ENCODE results near the gene ITIH4.

GRCh38 chr3:52779837-52780585, 50.5 kb downstream of the ITIH4 start:
- TF ChIP-seq, protein P1, sequence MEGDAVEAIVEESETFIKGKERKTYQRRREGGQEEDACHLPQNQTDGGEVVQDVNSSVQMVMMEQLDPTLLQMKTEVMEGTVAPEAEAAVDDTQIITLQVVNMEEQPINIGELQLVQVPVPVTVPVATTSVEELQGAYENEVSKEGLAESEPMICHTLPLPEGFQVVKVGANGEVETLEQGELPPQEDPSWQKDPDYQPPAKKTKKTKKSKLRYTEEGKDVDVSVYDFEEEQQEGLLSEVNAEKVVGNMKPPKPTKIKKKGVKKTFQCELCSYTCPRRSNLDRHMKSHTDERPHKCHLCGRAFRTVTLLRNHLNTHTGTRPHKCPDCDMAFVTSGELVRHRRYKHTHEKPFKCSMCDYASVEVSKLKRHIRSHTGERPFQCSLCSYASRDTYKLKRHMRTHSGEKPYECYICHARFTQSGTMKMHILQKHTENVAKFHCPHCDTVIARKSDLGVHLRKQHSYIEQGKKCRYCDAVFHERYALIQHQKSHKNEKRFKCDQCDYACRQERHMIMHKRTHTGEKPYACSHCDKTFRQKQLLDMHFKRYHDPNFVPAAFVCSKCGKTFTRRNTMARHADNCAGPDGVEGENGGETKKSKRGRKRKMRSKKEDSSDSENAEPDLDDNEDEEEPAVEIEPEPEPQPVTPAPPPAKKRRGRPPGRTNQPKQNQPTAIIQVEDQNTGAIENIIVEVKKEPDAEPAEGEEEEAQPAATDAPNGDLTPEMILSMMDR (IDR thresholded peaks at IDR 0.05), result no peak
- TF ChIP-seq, protein P2, sequence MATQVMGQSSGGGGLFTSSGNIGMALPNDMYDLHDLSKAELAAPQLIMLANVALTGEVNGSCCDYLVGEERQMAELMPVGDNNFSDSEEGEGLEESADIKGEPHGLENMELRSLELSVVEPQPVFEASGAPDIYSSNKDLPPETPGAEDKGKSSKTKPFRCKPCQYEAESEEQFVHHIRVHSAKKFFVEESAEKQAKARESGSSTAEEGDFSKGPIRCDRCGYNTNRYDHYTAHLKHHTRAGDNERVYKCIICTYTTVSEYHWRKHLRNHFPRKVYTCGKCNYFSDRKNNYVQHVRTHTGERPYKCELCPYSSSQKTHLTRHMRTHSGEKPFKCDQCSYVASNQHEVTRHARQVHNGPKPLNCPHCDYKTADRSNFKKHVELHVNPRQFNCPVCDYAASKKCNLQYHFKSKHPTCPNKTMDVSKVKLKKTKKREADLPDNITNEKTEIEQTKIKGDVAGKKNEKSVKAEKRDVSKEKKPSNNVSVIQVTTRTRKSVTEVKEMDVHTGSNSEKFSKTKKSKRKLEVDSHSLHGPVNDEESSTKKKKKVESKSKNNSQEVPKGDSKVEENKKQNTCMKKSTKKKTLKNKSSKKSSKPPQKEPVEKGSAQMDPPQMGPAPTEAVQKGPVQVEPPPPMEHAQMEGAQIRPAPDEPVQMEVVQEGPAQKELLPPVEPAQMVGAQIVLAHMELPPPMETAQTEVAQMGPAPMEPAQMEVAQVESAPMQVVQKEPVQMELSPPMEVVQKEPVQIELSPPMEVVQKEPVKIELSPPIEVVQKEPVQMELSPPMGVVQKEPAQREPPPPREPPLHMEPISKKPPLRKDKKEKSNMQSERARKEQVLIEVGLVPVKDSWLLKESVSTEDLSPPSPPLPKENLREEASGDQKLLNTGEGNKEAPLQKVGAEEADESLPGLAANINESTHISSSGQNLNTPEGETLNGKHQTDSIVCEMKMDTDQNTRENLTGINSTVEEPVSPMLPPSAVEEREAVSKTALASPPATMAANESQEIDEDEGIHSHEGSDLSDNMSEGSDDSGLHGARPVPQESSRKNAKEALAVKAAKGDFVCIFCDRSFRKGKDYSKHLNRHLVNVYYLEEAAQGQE (IDR thresholded peaks at IDR 0.05; ENCODE audit: low read depth, low read length), result no peak
- TF ChIP-seq, protein P3, sequence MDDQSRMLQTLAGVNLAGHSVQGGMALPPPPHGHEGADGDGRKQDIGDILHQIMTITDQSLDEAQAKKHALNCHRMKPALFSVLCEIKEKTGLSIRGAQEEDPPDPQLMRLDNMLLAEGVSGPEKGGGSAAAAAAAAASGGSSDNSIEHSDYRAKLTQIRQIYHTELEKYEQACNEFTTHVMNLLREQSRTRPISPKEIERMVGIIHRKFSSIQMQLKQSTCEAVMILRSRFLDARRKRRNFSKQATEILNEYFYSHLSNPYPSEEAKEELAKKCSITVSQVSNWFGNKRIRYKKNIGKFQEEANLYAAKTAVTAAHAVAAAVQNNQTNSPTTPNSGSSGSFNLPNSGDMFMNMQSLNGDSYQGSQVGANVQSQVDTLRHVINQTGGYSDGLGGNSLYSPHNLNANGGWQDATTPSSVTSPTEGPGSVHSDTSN (IDR thresholded peaks at IDR 0.05), result no peak
- TF ChIP-seq, protein P4, sequence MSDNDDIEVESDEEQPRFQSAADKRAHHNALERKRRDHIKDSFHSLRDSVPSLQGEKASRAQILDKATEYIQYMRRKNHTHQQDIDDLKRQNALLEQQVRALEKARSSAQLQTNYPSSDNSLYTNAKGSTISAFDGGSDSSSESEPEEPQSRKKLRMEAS (IDR thresholded peaks at IDR 0.05; ENCODE audit: low read depth), result no peak
- TF ChIP-seq FOXM1 (IDR thresholded peaks at IDR 0.05; ENCODE audit: low read depth) (no peak), GATA2 (CRISPR knock-in tag; IDR thresholded peaks at IDR 0.05) (no peak), IRF3 (IDR thresholded peaks at IDR 0.05; ENCODE audit: low read depth, low read length) (no peak), GABPA (IDR thresholded peaks at IDR 0.05; ENCODE audit: low read depth) (no peak), RFX5 (IDR thresholded peaks at IDR 0.05; ENCODE audit: low read length) (no peak), TCF12 (IDR thresholded peaks at IDR 0.05) (no peak), ELF1 (IDR thresholded peaks at IDR 0.05) (no peak), POLR2AphosphoS5 (IDR thresholded peaks at IDR 0.05; ENCODE audit: low read depth, low read length) (no peak), RCOR1 (IDR thresholded peaks at IDR 0.05; ENCODE audit: low read length) (no peak)

Data from SK-N-SH (cell line).